Measurements from ENCODE around the gene ANK3.

Gene ANK3

GRCh38 chr10:60237977-60238758 lies 151.5 kb downstream of the ANK3 start:
- TF ChIP-seq POLR2A (IDR thresholded peaks at IDR 0.05; ENCODE audit: extremely low read depth, insufficient read length) (no peak), MAX (IDR thresholded peaks at IDR 0.05; ENCODE audit: low read depth, low read length) (no peak), CTCF (IDR thresholded peaks at IDR 0.05; ENCODE audit: low read depth, low read length) (peak; percentile 3), MYC (IDR thresholded peaks at IDR 0.05; ENCODE audit: low read depth, low read length) (no peak)
- DNase-seq (ENCODE audit: low read depth) = peak; percentile 60
- H3K4me3 ChIP-seq (ENCODE audit: low read depth, low read length) = peak overlapping the region; percentile 58

GRCh38 chr10:60236869-60237524 lies 152.7 kb downstream of the ANK3 start:
- DNase-seq (ENCODE audit: low read depth) = peak; percentile 95
- TF ChIP-seq POLR2A (IDR thresholded peaks at IDR 0.05; ENCODE audit: extremely low read depth, insufficient read length) (no peak), MYC (IDR thresholded peaks at IDR 0.05; ENCODE audit: low read depth, low read length) (peak; percentile 74; the same call in 1 of the 2 replicates), MAX (IDR thresholded peaks at IDR 0.05; ENCODE audit: low read depth, low read length) (peak; percentile 51)
- H3K4me3 ChIP-seq (ENCODE audit: low read depth, low read length) = peak overlapping the region; percentile 58

GRCh38 chr10:60235001-60235400 lies 154.7 kb downstream of the ANK3 start:
- no peak for DNase-seq (ENCODE audit: low read depth)
- H3K4me3 ChIP-seq (ENCODE audit: low read depth, low read length) = no peak overlapping the region
- TF ChIP-seq CTCF (IDR thresholded peaks at IDR 0.05; ENCODE audit: low read depth, low read length) (no peak), MAX (IDR thresholded peaks at IDR 0.05; ENCODE audit: low read depth, low read length) (no peak), POLR2A (IDR thresholded peaks at IDR 0.05; ENCODE audit: extremely low read depth, insufficient read length) (no peak)

GRCh38 chr10:60234551-60234950 lies 155.1 kb downstream of the ANK3 start:
- DNase-seq (ENCODE audit: low read depth) = no peak
- TF ChIP-seq MYC (IDR thresholded peaks at IDR 0.05; ENCODE audit: low read depth, low read length) (no peak), MAX (IDR thresholded peaks at IDR 0.05; ENCODE audit: low read depth, low read length) (no peak), POLR2A (IDR thresholded peaks at IDR 0.05; ENCODE audit: extremely low read depth, insufficient read length) (no peak), CTCF (IDR thresholded peaks at IDR 0.05; ENCODE audit: low read depth, low read length) (no peak)
- no peak overlapping the region for H3K4me3 ChIP-seq (ENCODE audit: low read depth, low read length)

GRCh38 chr10:60230892-60231291 lies 158.8 kb downstream of the ANK3 start:
- no peak for TF ChIP-seq POLR2A (IDR thresholded peaks at IDR 0.05; ENCODE audit: extremely low read depth, insufficient read length)
- DNase-seq (ENCODE audit: low read depth) = no peak
- no peak overlapping the region for H3K4me3 ChIP-seq (ENCODE audit: low read depth, low read length)

- TF ChIP-seq MAX (IDR thresholded peaks at IDR 0.05; ENCODE audit: low read depth, low read length) (no peak), CTCF (IDR thresholded peaks at IDR 0.05; ENCODE audit: low read depth, low read length) (no peak), MYC (IDR thresholded peaks at IDR 0.05; ENCODE audit: low read depth, low read length) (no peak), POLR2A (IDR thresholded peaks at IDR 0.05; ENCODE audit: extremely low read depth, insufficient read length) (no peak)
- no peak for DNase-seq (ENCODE audit: low read depth)
Observed at GRCh38 chr10:60224066-60224705, 165.5 kb downstream of the ANK3 start.

More at GRCh38 chr10:60224066-60224705, 165.5 kb downstream of the ANK3 start:
- no peak overlapping the region for H3K4me3 ChIP-seq (ENCODE audit: low read depth, low read length)
